ELR (cell line): ENCODE measurements around the gene CST9L.

Source experiments
- DNase-seq: peaks from one replicate; pipeline ENCODE4 v3.0.0-alpha.2; 2015; ENCODE audit warnings: low read depth

CST9L gene, protein sequence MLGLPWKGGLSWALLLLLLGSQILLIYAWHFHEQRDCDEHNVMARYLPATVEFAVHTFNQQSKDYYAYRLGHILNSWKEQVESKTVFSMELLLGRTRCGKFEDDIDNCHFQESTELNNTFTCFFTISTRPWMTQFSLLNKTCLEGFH

DNA sequence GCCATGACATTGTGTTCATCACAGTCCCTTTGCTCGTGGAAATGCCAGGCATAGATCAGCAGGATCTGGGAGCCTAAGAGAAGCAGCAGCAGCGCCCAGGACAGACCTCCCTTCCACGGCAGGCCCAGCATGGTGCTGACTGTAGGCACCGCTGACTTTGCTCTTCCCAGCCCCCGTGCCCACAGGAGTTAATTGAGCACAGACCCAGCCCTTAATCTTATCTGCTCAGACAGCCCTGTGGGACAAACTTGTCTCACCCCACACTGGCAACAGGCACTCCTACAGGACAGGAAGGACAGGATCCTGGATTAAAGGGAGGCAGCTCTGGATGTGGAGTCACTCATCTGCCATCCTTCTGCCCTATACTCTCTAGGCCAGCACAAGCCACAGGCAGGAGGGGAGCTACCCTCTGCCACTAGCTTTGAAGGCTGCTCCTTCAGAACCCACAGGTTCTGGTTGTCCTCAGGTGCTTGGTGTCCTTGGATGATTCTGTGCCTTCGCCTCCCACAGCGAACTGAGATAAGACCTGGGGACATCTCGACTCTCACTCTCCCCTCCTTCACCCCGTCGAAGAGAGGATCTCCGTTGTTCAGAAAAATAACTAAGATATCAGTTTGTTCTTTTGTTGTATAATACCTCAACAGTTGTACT lies at the start of gene CST9L:
Gene CST9L (minus strand): TSS at position 165 of the 651 bp plus-strand sequence. CDS start 34 bp downstream, at position 131.
- DNase-seq: no peak

DNA sequence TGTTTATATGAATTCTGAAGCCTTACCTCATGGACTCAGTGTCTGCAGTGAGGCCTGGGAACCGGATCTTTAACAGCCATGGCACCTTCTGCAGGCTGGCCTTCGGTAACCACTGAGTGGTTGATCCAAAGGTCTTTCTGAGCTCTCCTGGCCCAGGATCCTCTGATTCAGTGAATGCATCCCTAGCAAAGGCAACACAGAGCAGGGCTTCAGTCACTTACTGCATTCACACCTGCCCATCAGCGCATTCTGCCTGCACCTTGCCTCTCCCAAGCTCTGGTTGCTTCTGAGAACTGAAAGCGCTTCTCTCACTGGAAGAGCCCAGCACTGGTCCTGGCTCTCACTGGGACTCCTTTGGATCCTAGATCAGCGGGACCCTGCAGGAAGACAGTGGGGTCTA lies 45.9 kb upstream of the CST9L start:
- no peak for DNase-seq

DNA sequence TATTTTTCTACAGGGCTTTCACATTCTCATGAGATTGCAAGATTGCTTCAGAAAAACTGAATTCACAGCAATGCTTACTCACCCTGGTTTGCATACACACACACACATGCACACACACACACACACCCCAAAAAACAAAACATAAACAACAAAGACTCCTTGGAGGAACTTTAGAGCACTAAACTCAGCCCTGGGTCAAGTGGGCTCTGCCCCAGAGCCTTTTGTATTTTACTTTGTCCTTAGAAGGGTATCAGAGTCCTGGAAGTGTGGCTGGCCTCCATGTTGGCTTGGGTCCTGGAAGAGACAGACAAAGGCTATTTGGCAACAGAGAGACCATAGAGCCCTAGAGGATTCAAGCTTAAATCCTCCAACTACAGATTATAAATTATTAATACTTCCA lies 45.4 kb upstream of the CST9L start:
- no peak for DNase-seq

DNA sequence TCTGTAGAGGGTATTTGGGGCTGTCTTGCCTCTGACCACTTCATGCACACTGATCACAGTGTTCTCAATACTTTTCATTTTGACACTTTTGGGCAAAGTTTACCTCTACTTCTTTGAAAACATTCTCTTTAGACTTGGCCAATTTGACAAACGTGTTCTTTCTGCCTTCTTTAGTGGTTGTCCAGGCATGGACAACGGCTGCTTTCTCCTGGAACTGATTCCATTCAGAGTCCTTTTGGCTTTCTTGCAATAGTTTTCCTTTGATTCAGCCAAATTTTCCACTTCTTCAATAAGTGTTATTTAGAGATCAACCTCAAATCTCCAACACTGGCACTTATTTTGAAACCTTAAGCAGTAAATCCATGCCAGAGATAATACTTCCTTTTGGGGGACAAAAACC lies 44.1 kb upstream of the CST9L start:
- no peak for DNase-seq

DNA sequence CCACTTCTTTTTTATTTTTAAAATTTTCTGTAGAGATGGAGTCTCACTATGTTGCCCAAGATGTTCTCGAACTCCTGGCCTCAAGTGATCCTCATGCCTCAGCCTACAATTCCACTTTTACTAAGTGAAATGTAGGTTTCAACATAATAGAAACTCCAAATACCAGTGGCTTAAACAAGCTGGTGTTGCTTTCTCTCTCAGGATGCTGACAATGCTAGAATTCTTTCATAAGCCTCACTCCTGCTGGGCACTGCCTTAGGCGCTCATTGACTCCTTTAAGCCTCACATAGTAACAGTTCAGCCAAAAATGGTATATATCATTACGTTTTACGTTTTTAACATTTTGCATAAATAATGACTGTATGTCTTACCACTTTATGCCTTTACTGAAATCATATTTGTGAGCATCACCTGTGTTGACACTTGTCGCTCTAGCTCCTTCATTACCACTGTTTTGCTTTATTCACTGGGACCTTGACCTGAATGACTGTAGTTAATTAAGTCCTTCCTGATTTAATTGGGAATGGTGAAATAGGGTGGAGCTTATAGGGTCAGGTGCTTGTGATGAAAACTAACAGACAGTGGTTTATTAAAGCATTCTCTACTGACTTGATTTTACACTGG lies 41.3 kb upstream of the CST9L start:
- no peak for DNase-seq

DNA sequence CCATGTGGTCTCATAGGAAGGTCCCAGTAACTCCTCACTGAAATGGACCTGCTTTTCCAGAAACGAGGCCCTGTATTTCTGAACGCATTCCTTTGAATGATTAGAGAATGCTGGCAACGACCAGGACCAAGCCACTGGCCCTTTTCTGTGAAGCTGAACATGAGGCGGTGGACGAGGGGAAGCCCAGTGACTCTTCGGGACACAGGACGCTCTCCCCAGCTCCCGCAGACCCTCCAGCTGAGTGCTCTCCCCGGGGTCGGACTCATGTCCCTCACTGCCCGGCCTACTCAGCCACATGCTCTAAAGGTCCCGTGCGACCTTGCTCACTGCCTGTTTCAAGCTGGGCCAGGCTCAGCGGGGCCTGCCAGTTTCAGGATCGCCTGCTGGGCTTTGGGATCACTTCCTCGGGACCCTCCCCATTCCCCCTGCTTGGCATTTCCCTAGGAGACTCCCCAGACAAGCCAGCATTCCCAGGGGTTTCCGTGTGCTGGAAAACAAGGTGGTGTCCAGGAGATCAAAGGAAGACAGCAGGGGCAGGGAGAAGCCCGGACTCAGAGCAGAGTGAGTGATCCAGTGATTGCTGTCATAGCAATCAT lies 40.1 kb upstream of the CST9L start:
- DNase-seq: no peak

DNA sequence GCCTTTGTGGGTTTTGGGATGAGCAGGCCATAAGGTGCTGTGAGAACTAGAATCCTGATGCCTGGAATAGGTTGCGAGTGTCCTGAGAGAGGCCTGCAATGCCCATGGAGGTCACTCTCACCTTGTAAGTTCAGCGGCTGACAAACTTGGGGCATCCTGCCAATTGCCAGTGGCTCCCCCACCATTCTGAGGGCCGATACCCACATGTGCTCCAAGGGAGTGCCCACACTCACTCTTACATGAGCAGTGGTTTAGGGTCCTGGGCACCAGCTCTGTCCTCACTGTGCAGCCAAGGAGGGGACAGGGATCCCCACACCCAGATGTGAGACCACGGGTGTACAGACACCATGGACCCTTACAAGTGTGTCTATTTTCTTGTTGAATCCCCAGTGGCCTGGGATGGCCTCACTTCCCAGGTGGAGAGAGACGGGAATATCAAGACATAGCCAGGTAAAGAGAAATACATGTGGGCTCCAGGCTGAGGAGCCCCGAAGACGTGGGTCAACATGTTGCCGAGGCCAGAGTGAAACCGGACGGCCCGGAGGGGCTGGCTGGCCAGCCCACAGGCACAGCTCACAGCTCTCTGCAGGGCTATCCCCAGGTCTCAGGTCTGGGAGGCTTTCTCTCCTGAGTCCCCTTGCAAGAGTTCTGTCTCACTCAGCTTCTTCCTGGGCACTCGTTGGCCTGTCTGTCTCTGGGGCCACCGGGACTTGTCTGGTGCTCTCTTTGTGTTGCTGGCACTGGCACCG lies 39.4 kb upstream of the CST9L start:
- no peak for DNase-seq

DNA sequence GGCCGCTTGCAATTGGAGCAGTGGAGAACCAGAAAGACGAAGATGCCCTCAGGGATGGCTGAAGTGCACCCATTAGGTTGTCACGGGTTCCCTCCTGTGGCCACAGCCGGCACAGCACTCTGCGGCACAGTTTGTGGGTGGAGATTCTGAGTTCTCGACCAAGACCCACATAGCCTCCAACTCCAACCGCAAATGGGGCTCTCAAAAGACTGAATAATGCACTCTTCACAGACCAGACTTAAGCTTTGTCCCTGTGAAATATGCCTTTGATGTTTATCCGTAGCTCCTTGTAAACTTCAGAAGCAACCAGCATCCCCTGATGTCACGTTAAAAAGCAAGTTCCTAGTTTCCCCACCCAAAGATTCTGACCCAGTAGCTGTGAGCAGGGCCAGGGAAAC lies 38.4 kb upstream of the CST9L start:
- peak; percentile 82 for DNase-seq

DNA sequence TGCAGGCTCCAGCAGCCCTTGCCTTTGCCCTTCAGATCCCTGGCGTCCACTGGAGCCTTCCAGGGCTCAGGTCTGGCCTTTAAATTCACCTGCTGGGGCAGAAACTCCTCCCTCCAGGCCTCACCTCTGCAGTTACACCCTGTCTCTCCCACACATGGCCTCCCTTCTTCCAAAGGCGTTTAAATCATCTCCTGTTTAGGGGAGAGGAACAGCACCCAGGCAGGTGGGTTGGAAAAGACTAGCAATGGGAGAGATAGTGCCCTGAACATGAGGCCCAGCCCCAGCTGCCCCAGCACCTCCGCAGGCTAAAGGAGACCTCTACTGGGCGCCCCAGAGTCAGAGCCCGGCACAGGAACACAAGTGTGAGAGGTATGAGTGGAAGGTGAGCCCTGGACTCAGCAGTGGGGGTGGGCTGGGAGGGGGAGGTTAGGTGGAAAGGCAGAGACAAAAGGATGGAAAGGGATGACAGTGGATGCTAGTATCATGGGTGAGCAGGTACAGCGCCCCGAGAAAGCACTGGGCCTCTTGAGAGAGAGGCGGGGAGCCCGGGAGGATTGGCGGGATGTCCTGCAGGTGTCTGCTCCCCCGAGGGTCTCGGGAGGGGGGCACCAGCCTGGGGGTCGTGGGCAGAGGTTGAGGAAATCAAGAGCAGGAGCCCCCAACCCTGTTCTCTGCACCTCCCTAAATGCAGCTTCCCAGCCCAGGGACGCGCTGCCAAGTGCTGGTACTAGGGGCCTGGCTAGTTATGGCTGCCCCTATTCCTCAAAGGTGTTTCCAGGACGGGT lies 37.8 kb upstream of the CST9L start, which contains the start of gene CST9:
Gene CST9 (minus strand): TSS at position 51 of the 785 bp plus-strand sequence. CDS start 53 bp downstream, outside the sequence.
- DNase-seq: no peak

DNA sequence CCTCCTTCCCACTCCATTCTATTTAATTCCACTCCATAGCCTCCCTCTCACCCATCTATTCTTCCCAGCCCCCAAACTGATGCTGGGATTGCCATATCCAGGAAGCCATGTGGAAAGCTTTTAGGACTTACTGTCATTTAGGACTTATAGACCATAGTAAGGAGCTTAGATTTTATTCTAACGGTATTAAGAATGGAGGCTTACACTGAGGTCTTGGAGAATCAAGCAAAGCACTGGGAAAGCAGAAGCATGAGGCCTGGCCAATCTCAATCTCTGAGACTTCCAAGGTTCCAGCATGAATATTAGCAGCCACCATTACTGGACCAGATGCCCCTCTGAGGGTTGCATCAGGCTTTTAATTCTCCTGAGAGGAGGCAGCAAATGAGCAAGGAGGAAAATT lies 36.0 kb upstream of the CST9L start:
- DNase-seq: no peak

DNA sequence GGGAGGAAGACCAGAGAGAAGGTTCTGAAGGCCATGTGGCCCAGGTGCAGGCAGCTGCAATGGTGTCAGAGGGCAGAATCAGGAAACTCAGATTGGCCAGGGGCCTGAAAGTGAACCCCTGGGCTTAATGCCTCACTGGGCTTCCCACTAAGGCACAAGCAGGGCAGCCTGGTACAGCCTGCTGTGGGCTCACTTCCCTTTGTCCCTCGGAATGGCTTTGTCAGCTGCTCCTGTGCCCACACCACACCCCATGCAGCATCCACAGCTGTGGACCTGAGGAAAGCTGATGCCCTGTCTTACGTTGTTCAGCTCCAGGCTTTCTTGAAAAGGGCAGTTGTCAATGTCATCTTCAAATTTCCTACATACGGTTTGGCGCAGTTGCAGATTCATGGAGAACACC lies 35.0 kb upstream of the CST9L start:
- no peak for DNase-seq

DNA sequence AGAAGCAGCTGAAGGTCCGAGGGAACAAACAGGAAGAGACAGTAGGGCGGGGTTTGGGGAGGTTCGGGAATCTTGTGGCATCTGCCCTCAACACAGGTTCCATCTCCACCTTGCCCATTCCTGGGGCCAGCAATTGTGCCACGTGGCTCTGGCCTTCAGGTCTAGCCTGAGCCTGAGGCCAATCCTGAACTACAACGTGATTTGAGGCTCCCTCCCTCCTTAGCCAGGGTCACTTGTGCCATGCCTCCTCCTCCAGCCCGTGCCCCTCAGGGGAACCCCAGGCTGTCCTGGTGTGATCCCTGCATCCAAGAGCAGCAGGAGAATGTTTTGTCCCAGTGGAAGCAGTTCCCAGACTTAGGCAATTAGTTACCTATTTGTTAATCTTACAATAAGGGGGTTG lies 34.4 kb upstream of the CST9L start:
- DNase-seq: no peak

DNA sequence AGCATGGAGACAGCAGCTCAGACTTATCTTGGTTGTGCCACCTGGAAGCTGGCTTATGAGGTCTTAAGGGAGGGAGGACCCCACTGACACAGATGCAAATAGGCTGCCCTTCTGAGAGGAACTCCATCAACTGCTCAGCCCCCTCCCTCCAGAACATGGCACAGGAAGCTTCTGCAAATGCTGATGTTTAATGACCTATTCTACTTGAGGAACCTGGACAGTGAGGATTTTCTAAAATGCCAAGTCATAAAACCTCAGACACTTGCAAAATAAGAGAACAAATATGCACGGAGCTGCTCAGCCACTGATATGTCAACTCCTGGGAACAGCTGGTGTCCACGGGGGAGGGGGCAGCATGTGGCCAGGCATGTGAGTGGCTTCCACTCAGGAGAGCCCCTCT lies 34.0 kb upstream of the CST9L start:
- DNase-seq: no peak

DNA sequence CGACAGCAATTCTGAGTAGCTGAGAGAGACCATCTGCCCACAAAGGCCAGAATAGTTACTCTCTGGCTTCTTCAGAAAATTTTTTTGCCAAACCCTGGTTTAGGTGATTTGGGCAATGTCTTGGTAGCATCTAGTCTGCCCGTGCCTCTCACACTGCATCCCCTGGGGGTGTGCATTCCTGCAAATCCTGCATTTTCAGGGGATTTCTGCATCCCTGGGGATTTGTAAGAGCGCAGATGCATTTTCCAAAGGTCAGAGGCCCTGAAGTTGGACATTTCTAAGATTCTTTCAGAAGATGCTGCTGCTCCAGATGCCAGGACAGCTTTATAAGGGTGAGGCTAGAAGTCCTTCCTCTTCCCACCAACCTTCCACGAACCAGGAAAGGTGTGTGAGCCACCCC lies 33.4 kb upstream of the CST9L start:
- DNase-seq: no peak

DNA sequence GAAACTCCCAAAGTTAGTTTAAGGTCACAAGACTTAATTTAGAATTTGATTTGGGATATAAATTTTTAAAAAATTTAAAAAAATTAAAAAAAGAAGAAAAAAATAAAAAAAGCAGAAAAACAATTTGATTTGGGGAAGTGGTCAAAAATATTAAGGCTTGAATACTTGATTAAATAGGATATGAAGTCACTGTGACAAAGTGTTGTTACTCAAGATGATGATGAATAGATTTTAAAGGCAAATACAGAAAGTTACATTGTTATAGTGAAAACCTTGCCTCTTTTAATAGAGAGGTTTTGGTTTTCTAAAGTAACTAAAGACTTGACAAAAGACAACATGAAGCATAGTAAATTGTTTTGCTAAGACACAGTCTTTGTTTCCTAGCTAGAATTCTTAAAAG lies 30.2 kb upstream of the CST9L start:
- no peak for DNase-seq

DNA sequence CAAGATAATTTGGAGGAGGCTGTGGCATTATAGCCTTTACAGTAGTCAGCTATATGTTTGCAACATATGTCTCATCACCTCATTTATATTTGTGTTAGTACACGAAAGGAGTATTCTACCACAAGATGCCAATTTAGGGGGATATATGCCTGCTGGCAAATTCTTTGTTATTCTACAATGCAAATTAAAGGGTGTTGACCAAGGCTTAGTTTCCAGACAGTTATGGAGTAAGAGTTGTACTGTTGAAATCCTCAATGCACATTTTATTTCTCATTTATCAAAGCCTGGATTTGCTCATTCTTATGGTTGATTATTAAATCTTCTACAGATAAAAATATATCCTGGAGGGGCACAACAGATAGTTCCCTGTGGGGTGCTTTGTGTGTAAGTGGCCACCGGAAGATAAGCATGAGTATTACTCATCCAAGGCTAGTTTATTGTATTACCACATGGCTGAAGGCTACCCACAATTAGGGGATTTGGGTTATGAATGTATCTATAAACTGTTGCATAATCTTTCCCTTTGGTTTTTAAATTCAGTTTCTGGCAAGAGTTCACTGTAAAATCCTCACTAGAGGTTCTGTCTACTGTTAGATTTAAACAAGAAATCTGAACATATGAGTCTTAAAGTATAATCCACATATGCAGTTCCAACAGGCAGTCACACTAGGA lies 28.4 kb upstream of the CST9L start:
- peak; percentile 12 for DNase-seq

DNA sequence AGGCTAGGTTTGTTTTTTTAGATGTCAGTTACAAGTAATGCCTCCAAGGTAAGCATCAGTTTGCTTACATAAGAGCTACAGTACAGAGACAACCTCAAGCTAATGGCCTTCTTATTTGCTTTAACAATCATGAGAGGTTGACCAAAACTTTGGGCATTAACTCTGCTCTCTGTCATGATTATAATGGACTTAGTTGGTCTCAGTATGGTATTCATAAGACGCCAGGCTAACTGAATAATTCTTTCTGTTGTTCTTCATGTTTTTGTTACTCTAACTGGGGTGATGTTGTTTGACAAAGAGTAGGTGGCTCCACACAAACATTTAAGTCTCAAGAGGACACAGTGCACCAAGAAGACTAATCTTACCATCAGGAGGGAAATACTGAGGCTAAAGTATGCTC lies 27.7 kb upstream of the CST9L start:
- no peak for DNase-seq

DNA sequence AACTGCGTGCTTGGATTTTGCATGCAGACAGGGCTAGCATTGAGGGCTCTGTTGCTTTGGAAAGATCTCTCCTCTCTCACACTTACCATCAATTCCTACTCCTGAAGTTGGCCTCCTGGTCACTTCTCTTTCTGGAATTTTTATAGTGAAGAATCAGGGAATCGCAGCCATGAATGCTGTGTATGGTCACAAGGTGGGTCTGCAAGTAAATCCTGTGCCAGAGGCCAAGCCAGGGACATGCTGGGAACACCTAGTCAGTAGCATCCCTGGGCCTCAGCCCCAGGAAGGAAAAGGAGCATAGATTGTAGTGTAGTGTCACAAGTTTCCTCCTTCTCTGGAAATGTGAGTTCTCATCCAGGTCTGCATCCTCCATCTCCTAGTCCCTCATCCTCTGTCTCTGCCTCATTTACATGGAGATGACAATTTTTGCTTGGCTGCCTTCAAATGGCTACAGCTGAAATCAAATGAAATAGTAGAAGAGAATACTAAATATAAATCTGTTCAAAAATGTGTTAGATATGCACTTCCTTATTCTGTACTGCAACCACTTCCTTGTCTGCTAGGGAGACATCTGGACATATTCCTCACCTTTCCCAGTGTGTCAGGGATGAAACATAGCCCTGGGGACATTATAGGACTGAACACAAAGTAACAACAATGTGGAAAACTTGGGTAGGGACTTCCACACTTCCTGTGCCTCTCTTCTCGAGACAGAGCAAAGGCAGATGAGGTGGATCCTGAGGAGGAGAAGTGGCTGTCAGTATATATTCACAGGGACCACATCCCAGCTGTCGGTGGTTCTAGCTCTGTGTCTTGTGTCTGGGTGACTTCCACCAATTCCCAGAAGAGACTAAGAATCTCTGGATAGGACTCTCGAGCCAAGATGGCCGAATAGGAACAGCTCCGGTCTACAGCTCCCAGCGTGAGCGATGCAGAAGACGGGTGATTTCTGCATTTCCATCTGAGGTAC lies 20.4 kb upstream of the CST9L start:
- no peak for DNase-seq

DNA sequence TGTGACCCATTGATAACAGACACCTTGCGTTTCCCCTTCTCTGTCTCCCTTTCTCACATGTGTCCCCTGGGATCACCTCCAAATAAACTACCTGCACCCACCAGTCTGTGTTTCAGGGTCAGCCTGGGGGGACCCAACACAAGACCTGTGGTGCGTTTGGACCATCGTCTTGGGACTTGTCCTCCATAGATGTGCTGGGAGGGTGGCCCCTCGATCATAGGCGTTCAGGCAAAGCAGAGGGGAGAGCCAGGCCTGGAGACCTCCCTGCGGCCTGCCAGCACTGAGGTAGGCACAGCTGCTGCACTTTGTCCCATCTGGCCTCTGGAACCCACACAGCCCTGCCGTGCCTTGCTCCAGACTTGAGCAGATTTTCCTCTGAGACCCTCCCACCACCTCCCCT lies 19.3 kb upstream of the CST9L start:
- no peak for DNase-seq
